Stomach (tissue), 9 donors: Measurements from ENCODE around the gene EIPR1. TPM values are rescaled to one million over a fixed set of nuclear protein-coding genes. Genes with fewer than 3 reads are reported as not detected.
"Not testable (repeated sequence)": the region's sequence is repeated elsewhere in the genome, so short reads cannot be mapped to it uniquely, and the experiment has no call there.

ENCODE experiments used
- DNase-seq, 2 donors: peaks; one replicate each; pipeline versions ENCODE4 v3.0.0 to v3.0.0-alpha.2; 2013 to 2019
- H3K27ac ChIP-seq, 5 donors: fragments of 200-600 bp in 4 of 5; sonication (generic) in 4 of 5; one replicate each; pipeline ENCODE4 v1.5.1; 2013 to 2019; ENCODE audit warnings: mild to moderate bottlenecking in 1 of 5, moderate library complexity in 1 of 5
- H3K27me3 ChIP-seq, 3 donors: fragments of 200-600 bp; sonication (generic); one replicate each; pipeline ENCODE4 v1.5.1; 2017 to 2019; ENCODE audit warnings: mixed run types in 1 of 3
- H3K36me3 ChIP-seq, 4 donors: fragments of 200-600 bp; sonication (generic); 1 replicate in 3 of 4; 2 replicates in 1 of 4; pipeline ENCODE4 v1.5.1; 2016 to 2019
- H3K4me1 ChIP-seq, 4 donors: fragments of 200-600 bp; sonication (generic); one replicate each; pipeline ENCODE4 v1.5.1; 2016 to 2019
- H3K4me3 ChIP-seq, 4 donors: fragments of 200-600 bp; sonication (generic) in 3 of 4; one replicate each; pipeline ENCODE4 v1.5.1; 2016 to 2019; ENCODE audit warnings: mild to moderate bottlenecking in 1 of 4
- H3K9me3 ChIP-seq, 4 donors: fragments of 200-600 bp; sonication (generic); one replicate each; pipeline ENCODE4 v1.5.1; 2016 to 2019
- EP300 ChIP-seq: sonication (generic); formaldehyde crosslinking; IDR thresholded peaks from one replicate; pipeline ENCODE4 v1.6.1; 2017; ENCODE audit warnings: antibody characterized with exemption
- POLR2A ChIP-seq, 4 donors: fragments of 450-650 bp; IDR thresholded peaks; one replicate each; pipeline ENCODE4 v1.6.1; 2016; ENCODE audit warnings: antibody characterized with exemption in 4 of 4, control low read depth in 2 of 4, mild to moderate bottlenecking in 1 of 4, moderate library complexity in 1 of 4
- POLR2AphosphoS5 ChIP-seq, 3 donors: sonication (generic); formaldehyde crosslinking; IDR thresholded peaks; one replicate each; pipeline ENCODE4 v1.6.1; 2016; ENCODE audit warnings: antibody characterized with exemption in 3 of 3
- WGBS, 5 donors: extraction: QIAGEN DNeasy Blood & Tissue Kit in 3 of 5; methylation state at CpG; one replicate each; pipeline versions ENCODE4 v1.1.5 to v1.1.7; 2013 to 2018; 5-methylcytosine and 5-hydroxymethylcytosine counted together
- intact Hi-C: fragments of 100-400 bp; cut with DNase I; formaldehyde crosslinking; loops from one replicate; pipeline ENCODE4 v1.15.1; 2023; ENCODE audit warnings: low total_unique reads
- polyA plus RNA-seq, 3 donors: library from polyadenylated mRNA; stranded (reverse); fragments of 200-250 nt; gene quantifications; one replicate each; pipeline ENCODE4 v1.2.3, GENCODE V29; 2013
- total RNA-seq, 5 donors: library from RNA; depleted of rRNA; stranded (reverse); fragments of >200 nt; gene quantifications; one replicate each; pipeline versions ENCODE4 v1.1.0 to v1.2.3, GENCODE V29; 2014 to 2016
- TF ChIP-seq, protein P1 (sequence below), 7 experiments: fragments of 450-650 bp in 4 of 7; fragments of 200-600 bp in 3 of 7; sonication (generic) in 3 of 7; IDR thresholded peaks; one replicate each; pipeline ENCODE4 v1.5.1; 2016 to 2019; ENCODE audit warnings: antibody characterized with exemption in 7 of 7, control low read depth in 2 of 7, mild to moderate bottlenecking in 1 of 7
- donor health status: healthy with polysubstance abuse.
- donor health status: Bipolar disorder and iron deficiency.
- donor health status: healthy.

The EIPR1 gene
- total and polyA plus RNA-seq, 8 donors = 1.2 to 39.4 (median 12.7) TPM

GRCh38 chr2:3365219-3365618 lies 12.4 kb downstream of the EIPR1 start:
- Histone ChIP-seq H3K36me3 (no peaks in the 10 kb centered on the region), H3K27ac (no peak overlapping the region), H3K4me3 (no peak overlapping the region), H3K9me3 (no peaks in the 10 kb centered on the region), H3K4me1 (no peaks in the 10 kb centered on the region), H3K27me3 (no peaks in the 10 kb centered on the region)
- 89 to 94% (median 92%) methylated on average over 5 of the region's 5 CpGs for WGBS, 5 donors
- DNase-seq = no peak
- intact Hi-C loops = no loop called here
- no peak for TF ChIP-seq POLR2AphosphoS5 (IDR thresholded peaks at IDR 0.05)
- TF ChIP-seq POLR2A (IDR thresholded peaks at IDR 0.05) = no peak
- no peak for TF ChIP-seq EP300
- TF ChIP-seq, protein P1, sequence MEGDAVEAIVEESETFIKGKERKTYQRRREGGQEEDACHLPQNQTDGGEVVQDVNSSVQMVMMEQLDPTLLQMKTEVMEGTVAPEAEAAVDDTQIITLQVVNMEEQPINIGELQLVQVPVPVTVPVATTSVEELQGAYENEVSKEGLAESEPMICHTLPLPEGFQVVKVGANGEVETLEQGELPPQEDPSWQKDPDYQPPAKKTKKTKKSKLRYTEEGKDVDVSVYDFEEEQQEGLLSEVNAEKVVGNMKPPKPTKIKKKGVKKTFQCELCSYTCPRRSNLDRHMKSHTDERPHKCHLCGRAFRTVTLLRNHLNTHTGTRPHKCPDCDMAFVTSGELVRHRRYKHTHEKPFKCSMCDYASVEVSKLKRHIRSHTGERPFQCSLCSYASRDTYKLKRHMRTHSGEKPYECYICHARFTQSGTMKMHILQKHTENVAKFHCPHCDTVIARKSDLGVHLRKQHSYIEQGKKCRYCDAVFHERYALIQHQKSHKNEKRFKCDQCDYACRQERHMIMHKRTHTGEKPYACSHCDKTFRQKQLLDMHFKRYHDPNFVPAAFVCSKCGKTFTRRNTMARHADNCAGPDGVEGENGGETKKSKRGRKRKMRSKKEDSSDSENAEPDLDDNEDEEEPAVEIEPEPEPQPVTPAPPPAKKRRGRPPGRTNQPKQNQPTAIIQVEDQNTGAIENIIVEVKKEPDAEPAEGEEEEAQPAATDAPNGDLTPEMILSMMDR (IDR thresholded peaks at IDR 0.05) = no peak

- Histone ChIP-seq H3K27ac (no peak overlapping the region), H3K36me3 (no peaks in the 10 kb centered on the region), H3K9me3 (no peaks in the 10 kb centered on the region), H3K27me3 (no peaks in the 10 kb centered on the region), H3K4me1 (peaks cover 0 to 1% (median 0%) of the 10 kb centered on the region in 4 donors), H3K4me3 (no peak overlapping the region)
- WGBS, 5 donors = 87 to 96% (median 92%) methylated on average over 17 of the region's 17 CpGs
- no peak for DNase-seq
- intact Hi-C loops = no loop called here
- TF ChIP-seq POLR2AphosphoS5 (IDR thresholded peaks at IDR 0.05) = no peak
- TF ChIP-seq POLR2A (IDR thresholded peaks at IDR 0.05) = no peak
- TF ChIP-seq, protein P1 (IDR thresholded peaks at IDR 0.05) = no peak
- no peak for TF ChIP-seq EP300
These were observed 15.9 kb downstream of the EIPR1 start for GRCh38 chr2:3361518-3362389.

DNA sequence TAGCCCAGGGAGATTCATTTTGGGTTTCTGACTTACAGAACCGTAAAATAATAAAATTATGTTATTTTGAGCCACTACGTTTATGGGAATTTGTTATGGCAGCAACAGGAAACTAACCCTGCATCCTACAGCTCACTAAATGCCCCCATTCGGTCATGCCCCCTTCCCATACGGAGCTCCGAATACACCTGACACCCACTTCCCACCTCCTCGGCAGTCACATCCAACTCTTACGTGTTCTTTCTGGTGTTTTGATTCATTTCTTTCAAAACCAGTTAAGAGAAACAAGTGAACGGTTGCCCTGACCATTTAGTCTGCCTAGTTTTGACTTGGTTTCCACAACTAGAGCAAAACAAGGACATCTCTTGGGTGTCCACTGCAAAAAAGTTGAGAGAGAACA lies 19.7 kb downstream of the EIPR1 start:
- H3K4me1 ChIP-seq = peaks cover 0 to 10% (median 0%) of the 10 kb centered on the region in 4 donors
- H3K27ac ChIP-seq = no peak overlapping the region
- H3K27me3 ChIP-seq = no peaks in the 10 kb centered on the region
- DNase-seq = no peak
- no peak for TF ChIP-seq EP300
- no peak for TF ChIP-seq POLR2AphosphoS5 (IDR thresholded peaks at IDR 0.05)
- TF ChIP-seq, protein P1 (IDR thresholded peaks at IDR 0.05) = no peak
- no peak for TF ChIP-seq POLR2A (IDR thresholded peaks at IDR 0.05)
- 89 to 96% (median 94%) methylated on average over 8 of the region's 8 CpGs for WGBS, 5 donors
- no peak overlapping the region for H3K4me3 ChIP-seq
- peaks cover 0 to 21% (median 14%) of the 10 kb centered on the region in 4 donors for H3K36me3 ChIP-seq
- H3K9me3 ChIP-seq = no peaks in the 10 kb centered on the region
- intact Hi-C loops = no loop called here

DNA sequence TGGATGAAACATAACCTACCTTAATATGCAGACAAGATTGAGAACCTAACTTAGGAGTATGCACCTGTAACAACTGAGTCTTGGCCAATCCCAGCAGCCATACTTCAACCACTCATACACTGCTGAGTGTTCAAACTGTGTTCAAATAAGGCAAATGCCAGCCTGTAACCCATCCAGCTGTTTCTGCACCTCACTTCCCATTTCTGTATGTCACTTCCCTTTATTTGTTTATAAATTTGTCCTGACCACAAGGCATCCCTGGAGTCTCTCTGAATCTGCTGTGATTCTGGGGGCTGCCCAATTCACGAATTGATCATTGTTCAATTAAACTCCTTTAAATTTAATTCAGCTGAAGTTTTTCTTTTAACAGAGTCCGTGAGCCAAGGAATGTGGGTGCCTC lies 20.2 kb downstream of the EIPR1 start:
- H3K27ac ChIP-seq, H3K9me3 ChIP-seq, H3K4me3 ChIP-seq, H3K27me3 ChIP-seq, intact Hi-C loops, DNase-seq: not testable (repeated sequence)
- WGBS, 5 donors = 85 to 94% (median 90%) methylated on average over 2 of the region's 2 CpGs
- H3K4me1 ChIP-seq = peaks cover 0 to 10% (median 0%) of the 10 kb centered on the region in 4 donors
- H3K36me3 ChIP-seq = peaks cover 3 to 26% (median 18%) of the 10 kb centered on the region in 4 donors

GRCh38 chr2:3356799-3357198 lies 20.8 kb downstream of the EIPR1 start:
- intact Hi-C loops = no loop called here
- peak in 1 of 2 donors; percentile 28 for DNase-seq
- no peak for TF ChIP-seq EP300
- TF ChIP-seq, protein P1 (IDR thresholded peaks at IDR 0.05) = no peak
- no peak for TF ChIP-seq POLR2AphosphoS5 (IDR thresholded peaks at IDR 0.05)
- no peak for TF ChIP-seq POLR2A (IDR thresholded peaks at IDR 0.05)
- H3K27me3 ChIP-seq = no peaks in the 10 kb centered on the region
- H3K27ac ChIP-seq = peak overlapping the region in 1 of 5 donors; percentile 18
- peaks cover 3 to 30% (median 22%) of the 10 kb centered on the region in 4 donors for H3K36me3 ChIP-seq
- H3K4me1 ChIP-seq = peaks cover 0 to 10% (median 0%) of the 10 kb centered on the region in 4 donors
- no peak overlapping the region for H3K4me3 ChIP-seq
- 64 to 86% (median 67%) methylated on average over 2 of the region's 2 CpGs for WGBS, 5 donors
- peaks cover 0 to 9% (median 0%) of the 10 kb centered on the region in 4 donors for H3K9me3 ChIP-seq
